Esophagus squamous epithelium (tissue), 5 donors: Measurements from ENCODE around the gene TSN. TPM values are rescaled to one million over a fixed set of nuclear protein-coding genes. Genes with fewer than 3 reads are reported as not detected.

ENCODE experiments used
- DNase-seq: peaks from one replicate; lab custom pipeline; 2025; lab: John Stamatoyannopoulos, UW
- H3K27ac ChIP-seq, 4 donors: fragments of 200-600 bp; sonication (generic); one replicate each; pipeline ENCODE4 v1.5.1; 2016 to 2019; ENCODE audit warnings: mild to moderate bottlenecking in 1 of 4
- H3K27me3 ChIP-seq, 4 donors: fragments of 200-600 bp; sonication (generic); 1 replicate in 3 of 4; 2 replicates in 1 of 4; pipeline versions ENCODE4 v1.5.1 to v1.6.0; 2017 to 2021; ENCODE audit warnings: antibody characterized with exemption in 1 of 4
- H3K36me3 ChIP-seq, 3 donors: fragments of 200-600 bp; sonication (generic); one replicate each; pipeline ENCODE4 v1.5.1; 2016 to 2019
- H3K4me1 ChIP-seq, 3 donors: fragments of 200-600 bp; sonication (generic); one replicate each; pipeline ENCODE4 v1.5.1; 2017 to 2019
- H3K4me3 ChIP-seq, 4 donors: fragments of 200-600 bp; sonication (generic); 1 replicate in 3 of 4; 2 replicates in 1 of 4; pipeline ENCODE4 v1.5.1; 2016 to 2019; ENCODE audit warnings: mild to moderate bottlenecking in 2 of 4, moderate library complexity in 1 of 4
- H3K9me3 ChIP-seq, 3 donors: fragments of 200-600 bp; sonication (generic); one replicate each; pipeline ENCODE4 v1.5.1; 2016 to 2019
- POLR2A ChIP-seq, 4 donors: fragments of 450-650 bp; IDR thresholded peaks; one replicate each; pipeline ENCODE4 v1.6.1; 2017; ENCODE audit warnings: antibody characterized with exemption in 4 of 4, mild to moderate bottlenecking in 4 of 4, moderate library complexity in 3 of 4
- WGBS, 2 donors: methylation state at CpG; one replicate each; pipeline ENCODE4 v1.1.5; 2018; 5-methylcytosine and 5-hydroxymethylcytosine counted together
- intact Hi-C: fragments of 100-400 bp; cut with DNase I; formaldehyde crosslinking; loops from one replicate; pipeline ENCODE4 v1.15.0; 2022
- total RNA-seq, 4 donors: library from RNA; depleted of rRNA; stranded (reverse); fragments of >200 nt; gene quantifications; one replicate each; pipeline ENCODE4 v1.1.0, GENCODE V29; 2016
- TF ChIP-seq, protein P1 (sequence below), 6 experiments: fragments of 450-650 bp in 4 of 6; fragments of 200-600 bp in 2 of 6; sonication (generic) in 2 of 6; IDR thresholded peaks; one replicate each; pipeline ENCODE4 v1.5.1; 2016 to 2019; ENCODE audit warnings: antibody characterized with exemption in 6 of 6, mild to moderate bottlenecking in 4 of 6, moderate library complexity in 4 of 6
- donor health status: DM: yes; HTN: yes; CAD: no.

TSN gene
- total RNA-seq, 4 donors from 2014 or later = 27.0 to 38.9 (median 34.9) TPM

DNA sequence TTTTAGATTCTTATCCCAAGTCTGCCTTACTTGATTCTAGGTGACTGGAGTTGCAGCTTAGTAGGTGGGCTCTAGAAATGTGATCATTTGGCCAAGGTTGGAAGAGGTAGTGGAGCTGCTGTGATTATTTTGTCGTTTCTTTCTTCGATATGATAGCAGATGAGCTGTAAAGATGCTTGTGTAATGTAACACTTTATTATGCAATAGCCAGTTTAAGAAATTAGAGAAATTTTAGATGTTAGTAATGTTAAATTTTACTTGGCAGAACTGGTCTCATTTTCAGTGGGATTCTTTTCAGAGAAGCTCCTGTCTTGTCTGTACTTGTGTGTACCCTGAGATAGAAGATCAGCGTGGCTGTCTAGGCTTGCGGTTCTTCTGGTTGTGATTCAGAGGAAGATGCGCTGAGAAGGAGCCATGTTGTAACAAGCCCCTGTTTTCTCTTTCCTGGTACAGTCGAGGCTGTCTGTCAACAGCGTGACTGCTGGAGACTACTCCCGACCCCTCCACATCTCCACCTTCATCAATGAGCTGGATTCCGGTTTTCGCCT lies 9.3 kb downstream of the TSN start:
- TF ChIP-seq, protein P1, sequence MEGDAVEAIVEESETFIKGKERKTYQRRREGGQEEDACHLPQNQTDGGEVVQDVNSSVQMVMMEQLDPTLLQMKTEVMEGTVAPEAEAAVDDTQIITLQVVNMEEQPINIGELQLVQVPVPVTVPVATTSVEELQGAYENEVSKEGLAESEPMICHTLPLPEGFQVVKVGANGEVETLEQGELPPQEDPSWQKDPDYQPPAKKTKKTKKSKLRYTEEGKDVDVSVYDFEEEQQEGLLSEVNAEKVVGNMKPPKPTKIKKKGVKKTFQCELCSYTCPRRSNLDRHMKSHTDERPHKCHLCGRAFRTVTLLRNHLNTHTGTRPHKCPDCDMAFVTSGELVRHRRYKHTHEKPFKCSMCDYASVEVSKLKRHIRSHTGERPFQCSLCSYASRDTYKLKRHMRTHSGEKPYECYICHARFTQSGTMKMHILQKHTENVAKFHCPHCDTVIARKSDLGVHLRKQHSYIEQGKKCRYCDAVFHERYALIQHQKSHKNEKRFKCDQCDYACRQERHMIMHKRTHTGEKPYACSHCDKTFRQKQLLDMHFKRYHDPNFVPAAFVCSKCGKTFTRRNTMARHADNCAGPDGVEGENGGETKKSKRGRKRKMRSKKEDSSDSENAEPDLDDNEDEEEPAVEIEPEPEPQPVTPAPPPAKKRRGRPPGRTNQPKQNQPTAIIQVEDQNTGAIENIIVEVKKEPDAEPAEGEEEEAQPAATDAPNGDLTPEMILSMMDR (IDR thresholded peaks at IDR 0.05) = no peak
- no peaks in the 10 kb centered on the region for H3K9me3 ChIP-seq
- no peak overlapping the region for H3K27ac ChIP-seq
- no peak overlapping the region for H3K4me3 ChIP-seq
- 59 to 72% methylated on average over 9 to 10 of the region's 10 CpGs for WGBS, 2 donors
- H3K36me3 ChIP-seq = peaks cover 0 to 100% (median 44%) of the 10 kb centered on the region in 3 donors
- intact Hi-C loops = no loop called here
- H3K4me1 ChIP-seq = no peaks in the 10 kb centered on the region
- DNase-seq = no peak
- no peaks in the 10 kb centered on the region for H3K27me3 ChIP-seq

DNA sequence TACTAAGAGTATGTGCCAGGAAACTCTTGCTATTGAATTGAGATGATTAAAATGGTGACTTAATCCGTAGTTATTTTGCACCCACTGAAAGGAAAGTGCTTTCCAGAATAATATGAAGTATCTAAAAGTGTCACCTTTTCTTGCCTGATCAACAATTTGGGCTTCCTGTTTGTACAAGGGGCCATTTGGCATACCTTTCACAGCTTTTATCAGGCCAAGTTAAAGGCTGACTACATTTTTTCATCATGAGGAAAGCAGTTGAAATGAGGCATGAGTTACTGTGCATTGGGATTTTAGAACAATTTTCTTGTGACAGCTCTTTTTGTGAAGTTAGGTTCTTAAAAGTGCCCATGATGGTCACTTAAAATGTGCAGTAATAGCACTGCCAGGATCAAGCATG lies 11.2 kb downstream of the TSN start:
- DNase-seq = no peak
- H3K27ac ChIP-seq = no peak overlapping the region
- H3K27me3 ChIP-seq = no peaks in the 10 kb centered on the region
- no peak for TF ChIP-seq POLR2A (IDR thresholded peaks at IDR 0.05)
- TF ChIP-seq, protein P1 (IDR thresholded peaks at IDR 0.05) = no peak
- H3K36me3 ChIP-seq = peaks cover 0 to 89% (median 37%) of the 10 kb centered on the region in 3 donors
- no peaks in the 10 kb centered on the region for H3K9me3 ChIP-seq
- H3K4me3 ChIP-seq = no peak overlapping the region
- no peaks in the 10 kb centered on the region for H3K4me1 ChIP-seq
- intact Hi-C loops = no loop called here
- 71 to 72% methylated on average over 1 of the region's 1 CpG for WGBS, 2 donors

DNA sequence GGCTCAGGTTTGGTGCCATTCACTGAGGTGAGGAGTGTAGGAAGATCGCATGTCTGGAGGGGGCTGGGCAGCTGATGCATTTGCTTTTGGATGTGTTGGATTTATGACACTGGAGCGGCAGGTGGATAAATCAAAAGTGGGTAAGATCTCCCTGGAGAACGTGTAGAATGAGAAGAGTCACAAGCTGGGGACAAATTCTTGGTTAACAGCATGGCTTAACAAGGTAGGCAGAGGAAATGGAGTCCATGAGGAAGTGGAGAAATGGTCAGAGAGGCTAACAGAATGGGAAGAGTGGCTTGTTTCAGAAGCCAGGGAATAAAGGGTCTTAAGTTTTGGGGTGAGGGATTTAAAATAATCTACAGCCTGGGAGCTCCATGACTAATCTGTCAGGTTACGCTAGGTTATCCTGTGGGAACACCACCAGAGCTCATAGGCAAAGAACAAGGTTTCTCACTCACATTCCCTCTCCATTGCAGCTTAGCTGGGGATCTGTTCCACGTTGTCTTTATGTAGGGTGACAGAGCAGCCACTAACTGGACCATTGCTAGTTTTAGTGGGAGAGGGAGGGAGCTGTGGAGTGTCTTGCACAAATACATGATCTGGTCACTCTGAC lies 12.8 kb downstream of the TSN start:
- no peak for DNase-seq
- no peak overlapping the region for H3K4me3 ChIP-seq
- H3K36me3 ChIP-seq = peaks cover 0 to 73% (median 27%) of the 10 kb centered on the region in 3 donors
- no peak overlapping the region for H3K27ac ChIP-seq
- H3K27me3 ChIP-seq = no peaks in the 10 kb centered on the region
- TF ChIP-seq POLR2A (IDR thresholded peaks at IDR 0.05) = no peak
- TF ChIP-seq, protein P1 (IDR thresholded peaks at IDR 0.05) = no peak
- H3K9me3 ChIP-seq = no peaks in the 10 kb centered on the region
- 88 to 89% methylated on average over 5 of the region's 5 CpGs for WGBS, 2 donors
- intact Hi-C loops = no loop called here
- H3K4me1 ChIP-seq = no peaks in the 10 kb centered on the region

DNA sequence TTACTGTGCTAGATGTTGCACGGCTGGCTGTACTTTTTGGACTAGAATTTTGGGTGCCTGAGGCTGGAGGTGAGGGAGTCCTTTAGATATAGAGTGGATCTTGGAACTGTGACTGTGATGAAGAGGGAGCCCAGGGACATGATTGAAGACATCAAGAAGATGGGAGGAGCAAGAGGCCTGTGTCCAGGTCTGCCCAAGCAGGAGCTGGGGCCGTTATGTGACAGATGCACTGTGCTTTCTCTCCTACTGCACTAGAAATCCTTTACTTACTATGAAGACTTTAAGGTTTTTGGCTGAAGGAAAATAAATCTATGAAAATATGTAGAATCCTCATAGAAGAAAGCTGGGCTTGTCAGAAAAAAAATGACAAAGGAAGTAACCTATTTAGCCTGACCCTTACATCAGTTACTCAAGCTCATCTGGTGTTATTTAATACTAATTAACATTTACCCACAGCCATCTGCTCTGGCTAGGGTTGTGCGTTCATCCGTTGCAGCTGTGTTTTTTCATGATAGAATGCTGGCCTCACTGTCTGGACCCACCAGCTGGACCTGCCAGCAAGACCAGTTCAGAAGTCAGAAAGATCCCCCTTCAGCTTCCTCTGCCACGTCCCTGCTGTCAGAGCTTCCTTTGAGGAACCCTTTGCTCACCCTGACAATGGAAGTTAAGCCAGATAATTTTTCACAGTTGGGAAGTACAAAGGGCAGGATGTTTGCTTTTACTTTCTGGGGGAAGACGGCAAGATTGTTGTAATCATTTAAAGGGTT lies 16.7 kb downstream of the TSN start:
- H3K36me3 ChIP-seq = peaks cover 0 to 34% (median 0%) of the 10 kb centered on the region in 3 donors
- 54 to 57% methylated on average over 6 of the region's 6 CpGs for WGBS, 2 donors
- no peak overlapping the region for H3K4me3 ChIP-seq
- no peaks in the 10 kb centered on the region for H3K4me1 ChIP-seq
- TF ChIP-seq, protein P1 (IDR thresholded peaks at IDR 0.05) = no peak
- no peak for TF ChIP-seq POLR2A (IDR thresholded peaks at IDR 0.05)
- H3K27me3 ChIP-seq = no peaks in the 10 kb centered on the region
- H3K27ac ChIP-seq = no peak overlapping the region
- intact Hi-C loops = no loop called here
- no peaks in the 10 kb centered on the region for H3K9me3 ChIP-seq
- DNase-seq = no peak

DNA sequence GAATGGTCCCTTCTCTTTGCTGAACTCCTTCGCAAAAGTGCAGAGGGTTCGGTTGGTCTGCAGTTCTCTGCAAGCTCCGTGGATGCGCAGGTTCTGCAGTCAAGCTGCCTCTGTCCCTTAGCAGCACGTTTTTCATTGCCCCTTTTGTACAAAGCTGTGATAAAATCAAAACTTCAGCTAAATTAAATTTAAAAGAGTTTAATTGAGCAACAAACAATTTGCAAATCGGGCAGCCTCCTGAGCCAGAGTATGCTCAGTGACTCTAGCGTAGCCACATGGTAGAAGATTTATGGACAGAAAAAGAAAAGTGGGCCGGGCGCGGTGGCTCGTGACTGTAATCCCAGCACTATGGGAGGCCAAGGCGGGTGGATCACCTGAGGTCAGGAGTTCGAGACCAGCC lies 18.8 kb downstream of the TSN start:
- WGBS, 2 donors = 91% methylated on average over 13 of the region's 13 CpGs
- H3K9me3 ChIP-seq = no peaks in the 10 kb centered on the region
- no peak overlapping the region for H3K4me3 ChIP-seq
- no peaks in the 10 kb centered on the region for H3K4me1 ChIP-seq
- TF ChIP-seq POLR2A (IDR thresholded peaks at IDR 0.05) = no peak
- TF ChIP-seq, protein P1 (IDR thresholded peaks at IDR 0.05) = no peak
- peaks cover 0 to 13% (median 0%) of the 10 kb centered on the region in 3 donors for H3K36me3 ChIP-seq
- DNase-seq = no peak
- intact Hi-C loops = no loop called here
- no peak overlapping the region for H3K27ac ChIP-seq
- H3K27me3 ChIP-seq = no peaks in the 10 kb centered on the region
